Cerebellar cortex (tissue), 1 donor: ENCODE results near the gene PLCD1.

Experiments used
- DNase-seq: peaks from one replicate; pipeline ENCODE4 v3.0.0-alpha.2; 2015; ENCODE audit warnings: low spot score

The PLCD1 gene

GRCh38 chr3:38016847-38017444 is 12.5 kb downstream of the PLCD1 start:
- DNase-seq = no peak

- DNase-seq = no peak
Measured at GRCh38 chr3:38016410-38016809, 13.0 kb downstream of the PLCD1 start.

- DNase-seq = no peak
Measured at GRCh38 chr3:38015984-38016383, 13.5 kb downstream of the PLCD1 start.

GRCh38 chr3:38015485-38015884 is 14.0 kb downstream of the PLCD1 start:
- no peak for DNase-seq

GRCh38 chr3:38011111-38011510 is 18.3 kb downstream of the PLCD1 start:
- no peak for DNase-seq

- no peak for DNase-seq
Measured at GRCh38 chr3:38009807-38010591, 19.4 kb downstream of the PLCD1 start.

GRCh38 chr3:38008971-38009580 is 20.4 kb downstream of the PLCD1 start:
- no peak for DNase-seq

GRCh38 chr3:38008191-38008701 is 21.2 kb downstream of the PLCD1 start:
- no peak for DNase-seq

- no peak for DNase-seq
Measured at GRCh38 chr3:38007754-38008090, 21.7 kb downstream of the PLCD1 start.

GRCh38 chr3:38006445-38006995 is 22.9 kb downstream of the PLCD1 start:
- no peak for DNase-seq

GRCh38 chr3:38006031-38006430 is 23.4 kb downstream of the PLCD1 start:
- DNase-seq = no peak

- no peak for DNase-seq
Measured at GRCh38 chr3:38005076-38006020, 24.1 kb downstream of the PLCD1 start.

GRCh38 chr3:38004415-38005075 is 24.9 kb downstream of the PLCD1 start:
- peak; percentile 79 for DNase-seq

GRCh38 chr3:38003817-38004414 is 25.5 kb downstream of the PLCD1 start:
- DNase-seq = no peak

- DNase-seq = no peak
Measured at GRCh38 chr3:38003371-38003816, 26.0 kb downstream of the PLCD1 start.

GRCh38 chr3:38002940-38003339 is 26.5 kb downstream of the PLCD1 start:
- no peak for DNase-seq

GRCh38 chr3:38002291-38002876 is 27.1 kb downstream of the PLCD1 start:
- no peak for DNase-seq

- no peak for DNase-seq
Measured at GRCh38 chr3:38001456-38002081, 27.9 kb downstream of the PLCD1 start.

- no peak for DNase-seq
Measured at GRCh38 chr3:38000965-38001455, 28.4 kb downstream of the PLCD1 start.
